ENCODE results near the gene LY6G6D.

GRCh38 chr6:31720196-31720770 is 5.1 kb downstream of the LY6G6D start:
- TF ChIP-seq CTCF (IDR thresholded peaks at IDR 0.05; ENCODE audit: low read length) (no peak), EZH2 (optimal IDR thresholded peaks at IDR 0.05; ENCODE audit: low read depth, low read length) (no peak), EZH2phosphoT487 (IDR thresholded peaks at IDR 0.05; ENCODE audit: low read length) (no peak)
